H1 (cell line): ENCODE data around the gene CPA1. TPM values are rescaled to one million over a fixed set of nuclear protein-coding genes. Genes with fewer than 3 reads are reported as not detected.

Experiments used
- CTCF ChIA-PET: fragments of 300-600 bp; sonication (Branson Sonifier 250); formaldehyde crosslinking; loops from one replicate; lab custom pipeline; 2021; ENCODE audit not compliant: partially characterized antibody; lab: Charles Lee
- POLR2A ChIA-PET: fragments of 300-600 bp; sonication (Branson Sonifier 250); formaldehyde crosslinking; loops from one replicate; lab custom pipeline; 2021; ENCODE audit warnings: inconsistent platforms; ENCODE audit not compliant: partially characterized antibody; lab: Charles Lee
- DNase-seq, 2 experiments: peaks; one replicate each; pipeline versions ENCODE4 v3.0.0 to v3.0.0-alpha.2; 2010 to 2022; ENCODE audit warnings: low spot score in 2 of 2, low read depth in 1 of 2, mixed read lengths in 1 of 2
- FAIRE-seq: peaks from 2 replicates; lab custom pipeline; 2011; peaks lifted over from hg19 to GRCh38; lab: Jason Lieb, UNC
- H2AFZ ChIP-seq: 2 replicates; pipeline ENCODE4 v1.8.1; 2012; ENCODE audit warnings: low read length, inconsistent platforms
- H2AK5ac ChIP-seq: 2 replicates; pipeline ENCODE4 v1.6.1; 2013; ENCODE audit warnings: low read depth, low read length
- H2BK120ac ChIP-seq: replicated peaks from 2 replicates; pipeline ENCODE3; 2013; ENCODE audit warnings: low read depth, low read length, inconsistent platforms
- H2BK12ac ChIP-seq: 2 replicates; pipeline ENCODE4 v1.6.1; 2013; ENCODE audit warnings: low read depth, low read length
- H2BK15ac ChIP-seq: 2 replicates; pipeline ENCODE4 v1.6.1; 2013; ENCODE audit warnings: low read length
- H2BK20ac ChIP-seq: 2 replicates; pipeline ENCODE4 v1.6.1; 2013; ENCODE audit warnings: low read length
- H2BK5ac ChIP-seq: 2 replicates; pipeline ENCODE4 v1.6.1; 2013; ENCODE audit warnings: low read depth, low read length
- H3K14ac ChIP-seq: 2 replicates; pipeline ENCODE4 v1.6.1; 2013; ENCODE audit warnings: inconsistent platforms; ENCODE audit not compliant: insufficient read length
- H3K18ac ChIP-seq: 2 replicates; pipeline ENCODE4 v1.6.1; 2013; ENCODE audit warnings: low read length; ENCODE audit errors: extremely low read depth
- H3K23ac ChIP-seq: 2 replicates; pipeline ENCODE4 v1.6.1; 2013; ENCODE audit warnings: inconsistent platforms; ENCODE audit not compliant: insufficient read length
- H3K23me2 ChIP-seq: 2 replicates; pipeline ENCODE4 v1.6.1; 2013; ENCODE audit warnings: low read depth, low read length
- H3K27ac ChIP-seq: 2 replicates; pipeline ENCODE4 v1.6.1; 2011; ENCODE audit warnings: low read depth, low read length, inconsistent platforms
- H3K27me3 ChIP-seq, 4 experiments: replicated peaks in 1 of 4; 1 replicate in 1 of 4; 2 replicates in 3 of 4; pipeline versions ENCODE4 v1.6.1 to v1.8.1; 2011 to 2013; ENCODE audit warnings: low read length in 3 of 4, mild to moderate bottlenecking in 3 of 4, inconsistent platforms in 2 of 4, mixed read lengths in 2 of 4, moderate library complexity in 1 of 4; ENCODE audit not compliant: control insufficient read depth in 3 of 4, insufficient read depth in 3 of 4; ENCODE audit errors: extremely low read depth in 1 of 4
- H3K36me3 ChIP-seq, 4 experiments: 2 replicates each; pipeline versions ENCODE4 v1.6.1 to v1.8.1; 2011 to 2013; ENCODE audit warnings: mild to moderate bottlenecking in 4 of 4, low read length in 3 of 4, moderate library complexity in 2 of 4, control low read depth in 1 of 4, inconsistent platforms in 1 of 4; ENCODE audit not compliant: insufficient read depth in 4 of 4, control insufficient read depth in 2 of 4
- H3K4ac ChIP-seq: replicated peaks from 2 replicates; pipeline ENCODE3; 2013; ENCODE audit warnings: low read length, low read depth, mixed read lengths, inconsistent platforms; ENCODE audit not compliant: insufficient read length
- H3K4me1 ChIP-seq, 4 experiments: replicated peaks in 1 of 4; 1 replicate in 1 of 4; 2 replicates in 3 of 4; pipeline versions ENCODE4 v1.6.1 to v1.8.1; 2011 to 2013; ENCODE audit warnings: low read length in 3 of 4, inconsistent platforms in 2 of 4, mixed read lengths in 1 of 4; ENCODE audit not compliant: insufficient read depth in 4 of 4, control insufficient read depth in 3 of 4
- H3K4me2 ChIP-seq, 2 experiments: 2 replicates each; pipeline versions ENCODE4 v1.6.1 to v1.8.1; 2011 to 2013; ENCODE audit warnings: low read depth in 2 of 2, low read length in 2 of 2, control low read depth in 1 of 2, inconsistent platforms in 1 of 2, mild to moderate bottlenecking in 1 of 2; ENCODE audit not compliant: insufficient read depth in 1 of 2
- H3K4me3 ChIP-seq, 4 experiments: fragments of 200-600, 300-600 bp in 1 of 4; sonication (generic), shearing (Covaris generic), sonication (Bioruptor Twin) in 1 of 4; 2 replicates each; pipeline versions ENCODE4 v1.5.1 to v1.8.1; 2011 to 2016; ENCODE audit warnings: low read length in 4 of 4, low read depth in 3 of 4, control low read depth in 2 of 4, inconsistent platforms in 2 of 4, mild to moderate bottlenecking in 2 of 4, mixed read lengths in 1 of 4, moderate library complexity in 1 of 4; ENCODE audit not compliant: insufficient read depth in 2 of 4; ENCODE audit errors: extremely low read depth in 1 of 4
- H3K56ac ChIP-seq: replicated peaks from 2 replicates; pipeline ENCODE3; 2013; ENCODE audit warnings: low read depth, mild to moderate bottlenecking, mixed read lengths, low read length, inconsistent platforms; ENCODE audit not compliant: insufficient read length
- H3K79me1 ChIP-seq: 2 replicates; pipeline ENCODE4 v1.6.1; 2013; ENCODE audit warnings: low read depth, low read length, control low read depth
- H3K79me2 ChIP-seq, 2 experiments: 2 replicates each; pipeline versions ENCODE4 v1.6.1 to v1.8.1; 2012 to 2013; ENCODE audit warnings: low read length in 2 of 2, mild to moderate bottlenecking in 2 of 2, inconsistent platforms in 1 of 2; ENCODE audit not compliant: insufficient read depth in 2 of 2, control insufficient read depth in 1 of 2
- H3K9ac ChIP-seq, 4 experiments: replicated peaks in 1 of 4; 1 replicate in 1 of 4; 2 replicates in 3 of 4; pipeline versions ENCODE4 v1.6.1 to v1.8.1; 2011 to 2013; ENCODE audit warnings: low read depth in 3 of 4, low read length in 3 of 4, control low read depth in 2 of 4, mild to moderate bottlenecking in 2 of 4, moderate library complexity in 2 of 4, inconsistent platforms in 1 of 4; ENCODE audit errors: extremely low read depth in 1 of 4
- H3K9me3 ChIP-seq, 2 experiments: 2 replicates each; pipeline versions ENCODE4 v1.6.1 to v1.8.1; 2012 to 2013; ENCODE audit warnings: mild to moderate bottlenecking in 2 of 2, moderate library complexity in 2 of 2, control low read depth in 1 of 2, inconsistent platforms in 1 of 2, low read depth in 1 of 2, low read length in 1 of 2, mixed read lengths in 1 of 2; ENCODE audit not compliant: insufficient read depth in 2 of 2
- H4K20me1 ChIP-seq, 2 experiments: replicated peaks in 1 of 2; 2 replicates each; pipeline versions ENCODE3 to v1.8.1; 2011 to 2013; ENCODE audit warnings: inconsistent platforms in 2 of 2, low read length in 2 of 2, mild to moderate bottlenecking in 1 of 2; ENCODE audit not compliant: insufficient read depth in 2 of 2, control insufficient read depth in 1 of 2
- H4K5ac ChIP-seq: 2 replicates; pipeline ENCODE4 v1.6.1; 2013; ENCODE audit warnings: low read length, low read depth, mixed read lengths, inconsistent platforms; ENCODE audit not compliant: insufficient read length
- H4K8ac ChIP-seq: 2 replicates; pipeline ENCODE4 v1.8.0; 2013; ENCODE audit warnings: mild to moderate bottlenecking, moderate library complexity, low read length, inconsistent platforms; ENCODE audit not compliant: insufficient read depth; ENCODE audit errors: extremely low read depth
- H4K91ac ChIP-seq: replicated peaks from 2 replicates; pipeline ENCODE3; 2013; ENCODE audit warnings: low read length, mixed read lengths, inconsistent platforms; ENCODE audit not compliant: insufficient read length
- ASH2L ChIP-seq: fragments of 200-600, 300-600 bp; sonication (generic); IDR thresholded peaks from one replicate; pipeline ENCODE4 v1.7.1; 2017; ENCODE audit warnings: low read length
- BCL11A ChIP-seq, 2 experiments: IDR thresholded peaks; one replicate each; pipeline ENCODE4 v1.6.1; 2011; ENCODE audit warnings: low read depth in 2 of 2, low read length in 2 of 2, mild to moderate bottlenecking in 2 of 2
- CTBP2 ChIP-seq: IDR thresholded peaks from 2 replicates; pipeline ENCODE4 v1.7.0; 2011; ENCODE audit warnings: borderline replicate concordance, mild to moderate bottlenecking, moderate library complexity, mixed read lengths, low read length; ENCODE audit not compliant: insufficient read depth, insufficient read length
- EZH2 ChIP-seq: fragments of 200-600 bp; sonication (generic); IDR thresholded peaks from 2 replicates; pipeline ENCODE4 v1.7.1; 2012; ENCODE audit warnings: low read depth, mild to moderate bottlenecking, moderate library complexity, low read length, inconsistent platforms; ENCODE audit not compliant: severe bottlenecking
- KDM1A ChIP-seq: fragments of 200-600, 300-600 bp; sonication (generic); IDR thresholded peaks from 2 replicates; pipeline ENCODE4 v1.7.1; 2016; ENCODE audit warnings: mild to moderate bottlenecking, low read length, borderline replicate concordance
- KDM5A ChIP-seq: fragments of 200-600 bp; IDR thresholded peaks from 2 replicates; pipeline ENCODE4 v1.7.1; 2012; ENCODE audit warnings: mild to moderate bottlenecking, low read length, inconsistent platforms, mixed read lengths
- POLR2AphosphoS5 ChIP-seq: IDR thresholded peaks from 2 replicates; pipeline ENCODE4 v1.6.1; 2011; ENCODE audit warnings: low read depth, low read length
- RFX5 ChIP-seq: IDR thresholded peaks from 2 replicates; pipeline ENCODE4 v1.6.1; 2011; ENCODE audit warnings: low read depth, low read length, improper control_type of control experiment, borderline replicate concordance
- SAP30 ChIP-seq: fragments of 300-600 bp; sonication (generic); IDR thresholded peaks from 2 replicates; pipeline ENCODE4 v1.7.1; 2012; ENCODE audit warnings: low read length, moderate library complexity, mild to moderate bottlenecking, inconsistent platforms; ENCODE audit not compliant: insufficient read depth, insufficient replicate concordance
- SP2 ChIP-seq: IDR thresholded peaks from 2 replicates; pipeline ENCODE4 v1.6.1; 2012; ENCODE audit warnings: mild to moderate bottlenecking, low read length, inconsistent platforms
- SRF ChIP-seq: IDR thresholded peaks from 2 replicates; pipeline ENCODE4 v1.6.1; 2011; ENCODE audit warnings: mild to moderate bottlenecking, low read depth, low read length, moderate library complexity
- TCF12 ChIP-seq: IDR thresholded peaks from 2 replicates; pipeline ENCODE4 v1.6.1; 2011; ENCODE audit warnings: low read depth, mild to moderate bottlenecking, low read length
- TEAD4 ChIP-seq: IDR thresholded peaks from 2 replicates; pipeline ENCODE4 v1.6.1; 2012; ENCODE audit warnings: low read depth, low read length, inconsistent platforms, mixed read lengths
- WGBS, 2 experiments: shearing (Covaris generic) in 1 of 2; methylation state at CpG; one replicate each; pipeline versions ENCODE4 v1.1.6 to v1.1.7; 2013 to 2015; ENCODE audit warnings: low lambda C conversion rate in 2 of 2, mixed read lengths in 2 of 2, inconsistent platforms in 1 of 2, low coverage in 1 of 2, missing lambda C conversion rate in 1 of 2; ENCODE audit not compliant: insufficient replicate concordance in 2 of 2, insufficient coverage in 1 of 2, insufficient read length in 1 of 2; ENCODE audit errors: extremely low coverage in 1 of 2, missing lambda C conversion rate in 1 of 2; 5-methylcytosine and 5-hydroxymethylcytosine counted together
- polyA plus RNA-seq, 7 experiments: library from polyadenylated mRNA; depleted of rRNA in 3 of 7; stranded (reverse) in 5 of 7; unstranded in 2 of 7; fragments of >200 nt in 5 of 7; fragments of 200-250 nt in 2 of 7; gene quantifications; 1 replicate in 5 of 7; 2 replicates in 1 of 7; 4 replicates in 1 of 7; pipeline versions ENCODE4 v1.2.1 to v1.2.3, GENCODE V29; 2011 to 2013; ENCODE audit warnings: missing spikeins in 2 of 7, mixed read lengths in 2 of 7
- total RNA-seq: library from RNA; stranded (reverse); fragmentation: NEBNext Ultra II Directional; extraction: Animal tissue kit (Norgen Biotek cat#: 25700); gene quantifications from 2 replicates; pipeline ENCODE4 v1.2.1, GENCODE V29; 2021

Gene CPA1
- total and polyA plus RNA-seq, 2 of the 8 experiments (the other 6 are each of a cell fraction or from before 2014, with no cell fraction given), result not detected

GRCh38 chr7:130377178-130377577, 3.1 kb upstream of the CPA1 start:
- FAIRE-seq (no peak), DNase-seq (no peak)
- Histone ChIP-seq H4K20me1 (no peaks in the 10 kb centered on the region), H3K36me3 (no peaks in the 10 kb centered on the region), H3K27me3 (no peaks in the 10 kb centered on the region; a peak in 1 of 7 replicates), H3K79me2 (no peaks in the 10 kb centered on the region), H2BK12ac (no peak overlapping the region), H3K23ac (no peak overlapping the region), H3K4ac (no peak overlapping the region), H3K9ac (no peak overlapping the region), H2AFZ (no peak overlapping the region), H3K79me1 (no peaks in the 10 kb centered on the region), H4K8ac (no peak overlapping the region), H3K4me1 (peaks cover 0 to 10% (median 6%) of the 10 kb centered on the region in 4 experiments; a peak in 6 of 7 replicates), H2BK120ac (no peak overlapping the region), H4K91ac (no peak overlapping the region), H3K14ac (no peak overlapping the region), H3K4me3 (no peak overlapping the region), H2BK5ac (no peak overlapping the region), H2BK15ac (no peak overlapping the region), H3K27ac (no peak overlapping the region), H2AK5ac (no peak overlapping the region), H2BK20ac (no peak overlapping the region), H3K9me3 (peaks cover 18% of the 10 kb centered on the region in 2 experiments), H3K18ac (no peak overlapping the region), H3K23me2 (no peaks in the 10 kb centered on the region; the same call in 1 of the 2 replicates), H4K5ac (no peak overlapping the region), H3K56ac (no peak overlapping the region), H3K4me2 (no peak overlapping the region)
- ChIA-PET CTCF (interaction anchor here (5.7 kb wide), 1 partner anchor 10 kb away, joined by 59 read pairs; no protein-coding TSS in a partner anchor), POLR2A (no interaction called here)
- WGBS, 2 experiments, result 90% methylated on average over 6 of the region's 6 CpGs; no CpG with 5 or more reads in 1 of the 2 experiments
- TF ChIP-seq POLR2AphosphoS5, result no peak
- TF ChIP-seq SP2, result no peak
- TF ChIP-seq BCL11A (IDR thresholded peaks at IDR 0.05; ENCODE audit: low read depth in 2 of 2, low read length in 2 of 2), result no peak
- no peak for TF ChIP-seq KDM1A
- no peak for TF ChIP-seq KDM5A
- TF ChIP-seq EZH2, result no peak
- TF ChIP-seq CTBP2, result no peak
- no peak for TF ChIP-seq SRF
- no peak for TF ChIP-seq TEAD4
- no peak for TF ChIP-seq SAP30
- TF ChIP-seq RFX5, result no peak
- no peak for TF ChIP-seq TCF12
- no peak for TF ChIP-seq ASH2L
